ENCODE data around the gene NIM1K.

NIM1K gene

GRCh38 chr5:43193181-43193893, 1.3 kb downstream of the NIM1K start (continued):
- TF ChIP-seq HOXD13 (CRISPR knock-in tag; IDR thresholded peaks at IDR 0.05; ENCODE audit: borderline replicate concordance) (no peak), ZNF26 (tag by site-specific recombination; IDR thresholded peaks at IDR 0.05) (no peak), GLI4 (tag by site-specific recombination; IDR thresholded peaks at IDR 0.05) (peak; percentile 58; the same call in 1 of the 2 replicates), SP2 (tag by site-specific recombination; IDR thresholded peaks at IDR 0.05) (peak; percentile 73), ZNF600 (tag by site-specific recombination; IDR thresholded peaks at IDR 0.05) (peak; percentile 65; the same call in 1 of the 2 replicates), ELK4 (IDR thresholded peaks at IDR 0.05; ENCODE audit: borderline replicate concordance, low read depth, low read length) (no peak), ZNF169 (tag by site-specific recombination; IDR thresholded peaks at IDR 0.05) (no peak), ZXDB (tag by site-specific recombination; IDR thresholded peaks at IDR 0.05) (peak; percentile 53; the same call in 1 of the 2 replicates), SETDB1 (IDR thresholded peaks at IDR 0.05; ENCODE audit: insufficient read length, low read length) (no peak), ZNF366 (tag by site-specific recombination; conservative IDR thresholded peaks at IDR 0.05) (peak; percentile 99), ZNF266 (tag by site-specific recombination; IDR thresholded peaks at IDR 0.05; ENCODE audit: low read depth) (no peak), ATF2 (tag by site-specific recombination; IDR thresholded peaks at IDR 0.05; ENCODE audit: low read depth) (no peak), ZNF558 (tag by site-specific recombination; IDR thresholded peaks at IDR 0.05) (no peak), ZNF354C (tag by site-specific recombination; IDR thresholded peaks at IDR 0.05; ENCODE audit: borderline replicate concordance, low read depth) (no peak), KLF7 (tag by site-specific recombination; IDR thresholded peaks at IDR 0.05; ENCODE audit: borderline replicate concordance) (no peak), HOXA7 (CRISPR knock-in tag; IDR thresholded peaks at IDR 0.05; ENCODE audit: borderline replicate concordance) (no peak), ZNF621 (tag by site-specific recombination; IDR thresholded peaks at IDR 0.05) (no peak), YY2 (tag by site-specific recombination; IDR thresholded peaks at IDR 0.05) (peak; percentile 73), ZNF785 (tag by site-specific recombination; IDR thresholded peaks at IDR 0.05) (no peak), KLF17 (tag by site-specific recombination; IDR thresholded peaks at IDR 0.05) (no peak), ZNF530 (tag by site-specific recombination; IDR thresholded peaks at IDR 0.05; ENCODE audit: low read depth) (no peak), EGR2 (tag by site-specific recombination; IDR thresholded peaks at IDR 0.05; ENCODE audit: low read depth) (no peak), MZF1 (tag by site-specific recombination; IDR thresholded peaks at IDR 0.05; ENCODE audit: borderline replicate concordance) (no peak), ZNF639 (tag by site-specific recombination; IDR thresholded peaks at IDR 0.05) (peak; percentile 92), SCRT2 (tag by site-specific recombination; IDR thresholded peaks at IDR 0.05) (no peak), ZSCAN4 (tag by site-specific recombination; IDR thresholded peaks at IDR 0.05) (peak; percentile 14; the same call in 1 of the 2 replicates), ZBTB7A (tag by site-specific recombination; IDR thresholded peaks at IDR 0.05; ENCODE audit: low read depth) (no peak), ZNF433 (tag by site-specific recombination; IDR thresholded peaks at IDR 0.05; ENCODE audit: low read depth) (no peak), ZNF660 (tag by site-specific recombination; IDR thresholded peaks at IDR 0.05) (peak; percentile 25; the same call in 1 of the 2 replicates), ZNF311 (tag by site-specific recombination; IDR thresholded peaks at IDR 0.05; ENCODE audit: borderline replicate concordance) (no peak), ZNF658 (tag by site-specific recombination; IDR thresholded peaks at IDR 0.05) (no peak), ZBTB8A (tag by site-specific recombination; IDR thresholded peaks at IDR 0.05) (no peak)
